CD4-positive, alpha-beta T cell (primary cell): ENCODE results near the gene VPS13D. TPM values are rescaled to one million over a fixed set of nuclear protein-coding genes. Genes with fewer than 3 reads are reported as not detected.

Experiments used
- ATAC-seq: fragments of 200-7000 bp; cut with Tn5 transposase; one replicate; pipeline ENCODE4 v1.10.0; 2022; ENCODE audit warnings: mild to moderate bottlenecking; ENCODE audit not compliant: poor library complexity
- CTCF ChIA-PET: fragments of 350-600 bp; sonication (Branson Sonifier 250); formaldehyde crosslinking; loops from one replicate; lab custom pipeline; 2021; ENCODE audit warnings: antibody characterized with exemption, inconsistent platforms; lab: Charles Lee
- POLR2A ChIA-PET: fragments of 350-600 bp; sonication (Branson Sonifier 250); formaldehyde crosslinking; loops from one replicate; lab custom pipeline; 2021; ENCODE audit warnings: antibody characterized with exemption, inconsistent platforms; lab: Charles Lee
- DNase-seq, 14 experiments: peaks; one replicate each; pipeline ENCODE4 v3.0.0-alpha.2; 2013 to 2020; ENCODE audit warnings: mixed read lengths in 2 of 14
- H3K27ac ChIP-seq, 2 donors: one replicate each; pipeline versions ENCODE4 v1.5.1 to v1.7.0; 2013; ENCODE audit warnings: low read length in 2 of 2, low read depth in 1 of 2, mild to moderate bottlenecking in 1 of 2
- H3K27me3 ChIP-seq, 2 experiments: 1 replicate in 1 of 2; 2 replicates in 1 of 2; pipeline versions ENCODE4 v1.6.1 to v1.7.0; 2013; ENCODE audit warnings: low read length in 2 of 2, control low read depth in 1 of 2, mild to moderate bottlenecking in 1 of 2, moderate library complexity in 1 of 2; ENCODE audit not compliant: insufficient read depth in 2 of 2, control insufficient read depth in 1 of 2
- H3K36me3 ChIP-seq: one replicate; pipeline ENCODE4 v1.6.1; 2013; ENCODE audit warnings: low read length, control low read depth; ENCODE audit not compliant: insufficient read depth
- H3K4me1 ChIP-seq: one replicate; pipeline ENCODE4 v1.6.1; 2013; ENCODE audit warnings: low read length, control low read depth; ENCODE audit not compliant: insufficient read depth
- H3K4me3 ChIP-seq: one replicate; pipeline ENCODE4 v1.5.1; 2013; ENCODE audit warnings: mild to moderate bottlenecking, low read length, moderate library complexity
- H3K9me3 ChIP-seq, 2 experiments: 1 replicate in 1 of 2; 2 replicates in 1 of 2; pipeline versions ENCODE4 v1.6.1 to v1.7.0; 2013; ENCODE audit warnings: low read length in 2 of 2, mild to moderate bottlenecking in 2 of 2, control low read depth in 1 of 2, moderate library complexity in 1 of 2; ENCODE audit not compliant: control insufficient read depth in 1 of 2, insufficient read depth in 1 of 2
- H3K27ac Mint-ChIP-seq: one replicate; pipeline ENCODE4 v1.8.0; 2020; ENCODE audit warnings: mixed read lengths
- H3K27me3 Mint-ChIP-seq: one replicate; pipeline ENCODE4 v1.8.0; 2021; ENCODE audit warnings: mixed read lengths
- H3K36me3 Mint-ChIP-seq: one replicate; pipeline ENCODE4 v1.8.0; 2021; ENCODE audit warnings: low read depth, mixed read lengths
- H3K4me1 Mint-ChIP-seq: one replicate; pipeline ENCODE4 v1.8.0; 2021; ENCODE audit warnings: low read depth, mixed read lengths
- H3K4me3 Mint-ChIP-seq: one replicate; pipeline ENCODE4 v1.8.0; 2020; ENCODE audit warnings: mild to moderate bottlenecking, mixed read lengths
- H3K9me3 Mint-ChIP-seq: one replicate; pipeline ENCODE4 v1.8.0; 2020; ENCODE audit warnings: mixed read lengths
- intact Hi-C, 2 experiments: fragments of 100-400 bp; cut with DNase I in 1 of 2; cut with micrococcal nuclease in 1 of 2; formaldehyde crosslinking; loops; one replicate each; pipeline versions ENCODE4 v1.15.1 to v1.9.0; 2023 to 2025; cut with DNase I, micrococcal nuclease
- total RNA-seq, 174 experiments: library from RNA in 2 of 174; stranded (reverse) in 2 of 174; gene quantifications; one replicate each; pipeline ENCODE4 v1.2.3 and lab custom pipeline; 2021 to 2026
- TF ChIP-seq, protein P1 (sequence below): fragments of 200-600 bp; IDR thresholded peaks from one replicate; pipeline ENCODE4 v1.8.0; 2022; ENCODE audit warnings: antibody characterized with exemption, mild to moderate bottlenecking

Gene VPS13D
- total RNA-seq, 2 experiments from 2014 or later, result 63.0 to 67.3 TPM

DNA sequence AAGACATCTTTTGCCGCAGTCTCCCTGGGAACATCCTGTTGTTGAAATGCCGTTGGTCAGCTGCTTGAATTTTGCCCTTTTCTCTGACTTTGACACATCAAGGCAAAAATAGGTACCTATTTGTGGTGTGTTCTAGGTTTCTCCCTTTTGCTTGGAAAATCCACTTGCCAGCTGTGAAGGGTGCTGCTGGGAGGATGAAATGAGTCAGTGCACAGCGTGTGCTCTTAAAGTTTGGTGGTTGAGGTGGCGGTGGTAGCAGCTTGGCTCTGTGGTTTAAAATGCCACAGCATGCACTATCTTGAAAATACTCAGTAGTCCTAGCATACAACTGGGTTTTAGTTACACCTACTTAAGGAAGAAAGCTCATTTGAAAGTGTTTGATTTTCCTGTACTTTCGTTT is 204.3 kb downstream of the VPS13D start:
- Histone ChIP-seq H3K36me3 (peaks cover 3% of the 10 kb centered on the region), H3K4me3 (no peak overlapping the region), H3K9me3 (no peaks in the 10 kb centered on the region), H3K27ac (peak overlapping the region; percentile 17 to 43), H3K27me3 (no peaks in the 10 kb centered on the region), H3K4me1 (peaks cover 55% of the 10 kb centered on the region)
- ATAC-seq (peak; percentile 78), DNase-seq (peak in 12 of 14 experiments; percentile 11 to 82 (median 45))
- Mint-ChIP-seq H3K36me3 (peaks cover 27% of the 10 kb centered on the region), H3K9me3 (peaks cover 3% of the 10 kb centered on the region), H3K27ac (peak overlapping the region; percentile 84), H3K27me3 (no peaks in the 10 kb centered on the region), H3K4me3 (peak overlapping the region; percentile 62), H3K4me1 (peaks cover 61% of the 10 kb centered on the region)
- ChIA-PET POLR2A (interaction anchor here (0.9 to 3.5 kb wide), 10 partner anchors 14 to 185 kb away, joined by 3 to 26 read pairs (median 5); no protein-coding TSS in a partner anchor), CTCF (interaction anchor here (0.8 to 1.5 kb wide), 6 partner anchors 9 to 167 kb away, joined by 3 to 5 read pairs (median 4); no protein-coding TSS in a partner anchor)
- TF ChIP-seq, protein P1, sequence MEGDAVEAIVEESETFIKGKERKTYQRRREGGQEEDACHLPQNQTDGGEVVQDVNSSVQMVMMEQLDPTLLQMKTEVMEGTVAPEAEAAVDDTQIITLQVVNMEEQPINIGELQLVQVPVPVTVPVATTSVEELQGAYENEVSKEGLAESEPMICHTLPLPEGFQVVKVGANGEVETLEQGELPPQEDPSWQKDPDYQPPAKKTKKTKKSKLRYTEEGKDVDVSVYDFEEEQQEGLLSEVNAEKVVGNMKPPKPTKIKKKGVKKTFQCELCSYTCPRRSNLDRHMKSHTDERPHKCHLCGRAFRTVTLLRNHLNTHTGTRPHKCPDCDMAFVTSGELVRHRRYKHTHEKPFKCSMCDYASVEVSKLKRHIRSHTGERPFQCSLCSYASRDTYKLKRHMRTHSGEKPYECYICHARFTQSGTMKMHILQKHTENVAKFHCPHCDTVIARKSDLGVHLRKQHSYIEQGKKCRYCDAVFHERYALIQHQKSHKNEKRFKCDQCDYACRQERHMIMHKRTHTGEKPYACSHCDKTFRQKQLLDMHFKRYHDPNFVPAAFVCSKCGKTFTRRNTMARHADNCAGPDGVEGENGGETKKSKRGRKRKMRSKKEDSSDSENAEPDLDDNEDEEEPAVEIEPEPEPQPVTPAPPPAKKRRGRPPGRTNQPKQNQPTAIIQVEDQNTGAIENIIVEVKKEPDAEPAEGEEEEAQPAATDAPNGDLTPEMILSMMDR, result no peak
- intact Hi-C loops, result loop anchor here in 1 of 2 experiments (1.0 to 2.0 kb wide), 3 partner anchors 15 to 76 kb away; no protein-coding TSS in a partner anchor

DNA sequence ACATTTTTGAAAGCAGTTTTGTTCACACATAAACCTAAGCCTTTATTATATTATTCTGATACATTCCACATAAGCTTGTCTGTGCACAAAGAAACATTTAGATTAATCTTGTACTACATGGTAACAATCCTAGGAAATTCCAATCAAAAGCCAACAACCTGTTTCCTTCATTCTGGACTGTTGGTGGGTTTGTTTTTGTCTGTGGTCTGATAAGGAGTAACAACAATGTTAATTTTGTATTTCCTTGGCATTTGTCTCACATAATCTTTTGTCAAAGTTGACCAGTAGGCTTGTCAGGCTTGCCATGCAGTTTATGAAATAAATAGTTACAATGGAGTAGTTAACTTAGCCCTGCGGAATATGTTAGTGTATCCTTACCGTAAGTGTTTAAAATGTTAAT is 204.9 kb downstream of the VPS13D start:
- Histone ChIP-seq H3K4me3 (no peak overlapping the region), H3K27ac (peak overlapping the region; percentile 9 to 17), H3K4me1 (peaks cover 60% of the 10 kb centered on the region), H3K9me3 (no peaks in the 10 kb centered on the region), H3K36me3 (peaks cover 3% of the 10 kb centered on the region), H3K27me3 (no peaks in the 10 kb centered on the region)
- ATAC-seq (no peak), DNase-seq (no peak)
- TF ChIP-seq, protein P1, result no peak
- Mint-ChIP-seq H3K9me3 (peaks cover 3% of the 10 kb centered on the region), H3K4me3 (peak overlapping the region; percentile 62), H3K36me3 (peaks cover 32% of the 10 kb centered on the region), H3K4me1 (peaks cover 66% of the 10 kb centered on the region), H3K27me3 (no peaks in the 10 kb centered on the region), H3K27ac (peak overlapping the region; percentile 84)
- POLR2A ChIA-PET, result interaction anchor here (0.9 to 3.5 kb wide), 10 partner anchors 14 to 184 kb away, joined by 3 to 26 read pairs (median 5); no protein-coding TSS in a partner anchor
- intact Hi-C loops, result loop anchor here in 1 of 2 experiments (1.0 to 2.0 kb wide), 3 partner anchors 14 to 76 kb away; no protein-coding TSS in a partner anchor
- CTCF ChIA-PET, result interaction anchor here (0.8 to 1.3 kb wide), 5 partner anchors 8 to 167 kb away, joined by 3 to 5 read pairs (median 4); no protein-coding TSS in a partner anchor

DNA sequence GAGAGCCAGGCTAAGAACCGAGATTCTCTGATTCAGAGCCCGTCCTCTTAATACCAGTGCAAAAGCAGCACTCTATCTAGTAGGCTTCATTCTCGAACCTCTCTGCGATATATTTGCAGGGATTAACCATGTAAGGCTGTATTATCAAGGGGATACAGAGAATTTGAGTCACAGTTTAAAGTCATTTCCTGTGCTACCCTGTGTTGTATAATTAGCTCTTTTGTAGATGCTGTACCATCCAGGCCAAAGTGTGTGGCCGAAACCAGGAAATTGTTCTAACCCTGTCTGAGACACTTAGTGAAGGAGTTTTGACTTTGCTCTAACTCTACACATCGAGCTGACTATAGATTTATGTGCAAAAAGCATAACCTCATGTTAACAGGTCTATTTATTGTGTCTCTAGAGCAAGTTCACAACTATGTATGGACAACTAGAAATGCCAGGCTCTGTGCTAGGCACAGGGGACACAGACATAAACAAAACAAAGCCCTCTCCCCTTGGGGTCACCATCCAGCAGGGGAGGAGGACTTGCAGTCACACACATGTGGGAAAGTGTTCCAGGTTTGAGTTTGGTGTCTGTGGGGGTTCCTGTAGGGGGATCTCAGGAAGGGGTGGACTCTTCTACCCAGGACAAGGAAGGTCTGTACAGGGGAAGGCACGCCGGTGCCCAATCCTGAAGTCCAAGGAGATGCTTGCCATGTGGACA is 206.0 kb downstream of the VPS13D start:
- Mint-ChIP-seq H3K9me3 (peaks cover 3% of the 10 kb centered on the region), H3K4me3 (peak overlapping the region; percentile 56), H3K27me3 (no peaks in the 10 kb centered on the region), H3K36me3 (peaks cover 39% of the 10 kb centered on the region), H3K27ac (peak overlapping the region; percentile 84), H3K4me1 (peaks cover 75% of the 10 kb centered on the region)
- Histone ChIP-seq H3K36me3 (peaks cover 3% of the 10 kb centered on the region), H3K27ac (peak overlapping the region; percentile 13 to 37), H3K4me1 (peaks cover 68% of the 10 kb centered on the region), H3K4me3 (no peak overlapping the region), H3K9me3 (no peaks in the 10 kb centered on the region), H3K27me3 (no peaks in the 10 kb centered on the region)
- TF ChIP-seq, protein P1, result no peak
- DNase-seq, result peak in 3 of 14 experiments; percentile 19 to 63 (median 42)
- intact Hi-C loops, result loop anchor here in 1 of 2 experiments (2.0 kb wide), 2 partner anchors 13 to 43 kb away; no protein-coding TSS in a partner anchor
- peak; percentile 27 for ATAC-seq
- CTCF ChIA-PET, result interaction anchor here (1.3 kb wide), 1 partner anchor 28 kb away, joined by 5 read pairs; no protein-coding TSS in a partner anchor
- POLR2A ChIA-PET, result interaction anchor here (0.9 to 3.5 kb wide), 6 partner anchors 12 to 183 kb away, joined by 3 to 26 read pairs (median 8); partner anchors contain the start of gene DHRS3
